LNCaP clone FGC (cell line): ENCODE data around the gene PRB3.

ENCODE experiments used
- DNase-seq: peaks from one replicate; pipeline ENCODE4 v3.0.0-alpha.2; 2011; ENCODE audit warnings: low read depth
- H3K4me3 ChIP-seq: 2 replicates; pipeline ENCODE4 v1.5.1; 2011; ENCODE audit warnings: mild to moderate bottlenecking, low read depth, low read length, control low read depth
- CTCF ChIP-seq: IDR thresholded peaks from 2 replicates; pipeline ENCODE4 v1.5.1; 2012; ENCODE audit warnings: mild to moderate bottlenecking; ENCODE audit not compliant: control insufficient read depth, insufficient read depth; ENCODE audit errors: extremely low read depth

Gene PRB3

DNA sequence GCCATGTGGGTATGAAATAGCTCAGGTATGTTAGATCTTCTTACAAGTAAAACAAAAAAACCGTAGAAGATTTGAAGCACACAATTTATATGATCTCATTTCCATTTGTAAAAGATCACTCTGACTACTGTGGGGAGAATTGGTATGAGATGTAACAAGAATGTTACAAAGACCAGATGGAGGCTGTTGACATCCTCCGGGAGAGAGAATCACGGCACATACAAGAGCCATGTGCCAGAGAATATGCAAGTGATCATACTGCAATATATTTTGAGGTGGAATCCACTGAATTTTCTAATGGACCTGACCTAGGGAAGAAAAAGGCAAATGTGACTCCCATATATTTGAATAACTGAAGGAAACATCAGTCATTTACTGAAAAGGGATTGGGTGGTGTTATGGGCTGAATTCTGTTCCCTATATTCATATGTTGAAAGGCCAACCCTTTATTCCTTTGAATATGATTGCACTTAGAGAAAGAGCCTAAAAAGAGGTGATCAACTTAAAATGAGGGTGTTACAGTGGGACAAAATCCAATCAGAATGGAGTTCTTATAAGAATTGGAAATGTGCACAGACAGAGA lies 29.1 kb downstream of the PRB3 start:
- TF ChIP-seq CTCF: no peak
- no peak overlapping the region for H3K4me3 ChIP-seq
- DNase-seq: no peak

DNA sequence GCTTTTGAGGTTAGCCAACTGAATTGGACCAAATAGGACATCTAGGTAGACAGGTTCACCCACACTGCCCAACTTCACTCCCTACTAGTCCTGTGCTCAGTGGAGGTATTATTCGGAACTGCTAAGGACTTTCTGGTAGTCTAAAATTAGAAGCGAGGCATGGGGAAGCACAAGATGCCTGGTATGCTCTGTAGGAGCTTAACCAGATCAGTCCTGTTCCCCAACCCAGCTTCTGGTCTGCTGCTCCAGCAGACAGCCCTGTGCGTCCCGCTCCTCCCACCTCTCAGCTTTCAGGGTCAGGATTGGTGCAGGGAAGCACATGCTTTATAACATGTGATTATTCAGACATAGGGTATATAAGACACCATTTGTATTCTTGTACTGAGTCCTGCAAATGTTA lies 31.2 kb downstream of the PRB3 start:
- no peak for DNase-seq
- TF ChIP-seq CTCF: no peak
- no peak overlapping the region for H3K4me3 ChIP-seq

- no peak for DNase-seq
- H3K4me3 ChIP-seq: no peak overlapping the region
- no peak for TF ChIP-seq CTCF
Measured at GRCh38 chr12:11233532-11233931, 36.0 kb downstream of the PRB3 start.

GRCh38 chr12:11228296-11228879 lies 41.1 kb downstream of the PRB3 start:
- peak; percentile 32 for DNase-seq
- H3K4me3 ChIP-seq: no peak overlapping the region
- TF ChIP-seq CTCF: peak; percentile 93

DNA sequence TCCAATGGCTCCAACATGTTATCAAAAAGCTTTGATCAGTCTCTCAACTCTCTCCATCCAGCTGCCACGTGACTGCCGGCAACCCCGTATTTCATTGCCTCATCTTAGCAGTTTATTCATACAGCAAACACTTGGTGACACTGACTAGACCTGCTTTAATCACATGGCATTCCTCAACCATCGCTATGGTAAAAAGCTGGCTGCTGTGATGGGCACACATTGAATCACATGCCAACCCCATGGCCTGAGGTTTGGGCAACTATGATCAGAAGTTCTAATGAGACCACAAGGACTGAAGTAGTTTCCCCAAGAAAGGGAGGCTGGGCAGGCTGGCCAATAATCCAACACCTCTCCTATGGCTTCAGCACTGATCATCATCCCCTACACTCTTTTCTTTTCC lies 42.1 kb downstream of the PRB3 start:
- H3K4me3 ChIP-seq: no peak overlapping the region
- no peak for TF ChIP-seq CTCF
- no peak for DNase-seq
